ENCODE results near the gene SGK1. TPM values are rescaled to one million over a fixed set of nuclear protein-coding genes. Genes with fewer than 3 reads are reported as not detected.

Gene SGK1
- total and polyA plus RNA-seq, 10 donors: 12.3 to 80.1 (median 51.4) TPM

DNA sequence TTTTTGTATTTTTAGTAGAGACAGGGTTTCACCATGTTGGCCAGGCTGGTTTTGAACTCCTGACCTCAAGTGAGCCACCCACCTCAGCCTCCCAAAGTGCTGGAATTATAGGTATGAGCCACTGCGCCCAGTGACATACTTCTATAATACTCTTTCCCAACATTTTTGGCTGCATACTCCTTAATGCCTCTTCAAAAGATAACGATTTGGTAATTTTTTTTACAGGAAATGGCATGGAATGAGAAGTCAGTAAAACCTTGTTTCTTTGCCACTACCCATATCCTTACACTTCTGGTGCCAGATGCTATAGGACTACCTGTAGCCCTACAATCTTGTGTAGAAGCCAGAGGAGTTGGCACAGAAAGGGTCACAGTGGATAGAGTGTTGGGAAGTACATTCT is 41.4 kb upstream of the SGK1 start:
- DNase-seq: no peak
- Histone ChIP-seq H3K27ac (no peak overlapping the region), H3K4me1 (peaks cover 0 to 5% (median 0%) of the 10 kb centered on the region in 6 donors), H3K36me3 (no peaks in the 10 kb centered on the region), H3K9me3 (peaks cover 0 to 20% (median 16%) of the 10 kb centered on the region in 8 donors), H3K27me3 (replicated peaks in 1 of 7) (no peaks in the 10 kb centered on the region), H3K4me3 (no peak overlapping the region)
- TF ChIP-seq, protein P1, sequence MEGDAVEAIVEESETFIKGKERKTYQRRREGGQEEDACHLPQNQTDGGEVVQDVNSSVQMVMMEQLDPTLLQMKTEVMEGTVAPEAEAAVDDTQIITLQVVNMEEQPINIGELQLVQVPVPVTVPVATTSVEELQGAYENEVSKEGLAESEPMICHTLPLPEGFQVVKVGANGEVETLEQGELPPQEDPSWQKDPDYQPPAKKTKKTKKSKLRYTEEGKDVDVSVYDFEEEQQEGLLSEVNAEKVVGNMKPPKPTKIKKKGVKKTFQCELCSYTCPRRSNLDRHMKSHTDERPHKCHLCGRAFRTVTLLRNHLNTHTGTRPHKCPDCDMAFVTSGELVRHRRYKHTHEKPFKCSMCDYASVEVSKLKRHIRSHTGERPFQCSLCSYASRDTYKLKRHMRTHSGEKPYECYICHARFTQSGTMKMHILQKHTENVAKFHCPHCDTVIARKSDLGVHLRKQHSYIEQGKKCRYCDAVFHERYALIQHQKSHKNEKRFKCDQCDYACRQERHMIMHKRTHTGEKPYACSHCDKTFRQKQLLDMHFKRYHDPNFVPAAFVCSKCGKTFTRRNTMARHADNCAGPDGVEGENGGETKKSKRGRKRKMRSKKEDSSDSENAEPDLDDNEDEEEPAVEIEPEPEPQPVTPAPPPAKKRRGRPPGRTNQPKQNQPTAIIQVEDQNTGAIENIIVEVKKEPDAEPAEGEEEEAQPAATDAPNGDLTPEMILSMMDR (IDR thresholded peaks at IDR 0.05 in 8 of 11, conservative IDR thresholded peaks at IDR 0.05 in 3 of 11): no peak
- TF ChIP-seq POLR2A (IDR thresholded peaks at IDR 0.05) (no peak), POLR2AphosphoS5 (IDR thresholded peaks at IDR 0.05) (no peak)
- intact Hi-C loops (cut with DNase I; ENCODE audit: low total_unique reads): no loop called here
- 62 to 74% (median 63%) methylated on average over 2 of the region's 2 CpGs for WGBS, 5 donors

DNA sequence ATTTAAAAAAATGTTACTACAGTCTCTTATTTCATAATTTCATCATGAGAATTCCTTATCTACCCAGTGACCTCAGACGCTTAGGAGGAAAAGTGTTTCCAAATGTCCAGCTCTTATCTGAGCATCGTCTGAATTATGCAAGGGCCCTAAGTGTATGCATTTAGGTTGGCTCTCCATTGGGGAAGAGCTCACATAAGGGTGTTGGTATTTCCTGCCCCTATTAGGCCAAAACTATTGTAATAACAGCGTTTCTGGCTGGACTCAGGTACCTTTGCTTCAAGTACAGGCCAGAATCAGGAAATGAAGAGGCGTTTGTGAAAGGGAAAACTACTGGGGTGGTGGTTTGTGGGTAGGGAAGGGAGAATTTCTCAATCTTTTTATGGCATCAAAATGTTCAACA is 40.4 kb upstream of the SGK1 start:
- no peak overlapping the region for H3K4me3 ChIP-seq
- H3K27ac ChIP-seq: no peak overlapping the region
- no peaks in the 10 kb centered on the region for H3K27me3 ChIP-seq (replicated peaks in 1 of 7)
- no peak for TF ChIP-seq POLR2A (IDR thresholded peaks at IDR 0.05)
- TF ChIP-seq POLR2AphosphoS5 (IDR thresholded peaks at IDR 0.05): no peak
- TF ChIP-seq, protein P1 (IDR thresholded peaks at IDR 0.05 in 8 of 11, conservative IDR thresholded peaks at IDR 0.05 in 3 of 11): no peak
- H3K9me3 ChIP-seq: peaks cover 0 to 20% (median 16%) of the 10 kb centered on the region in 8 donors
- DNase-seq: no peak
- H3K4me1 ChIP-seq: peaks cover 0 to 5% (median 0%) of the 10 kb centered on the region in 6 donors
- WGBS, 5 donors: 26 to 60% (median 36%) methylated on average over 4 of the region's 4 CpGs
- no peaks in the 10 kb centered on the region for H3K36me3 ChIP-seq
- intact Hi-C loops (cut with DNase I; ENCODE audit: low total_unique reads): no loop called here

DNA sequence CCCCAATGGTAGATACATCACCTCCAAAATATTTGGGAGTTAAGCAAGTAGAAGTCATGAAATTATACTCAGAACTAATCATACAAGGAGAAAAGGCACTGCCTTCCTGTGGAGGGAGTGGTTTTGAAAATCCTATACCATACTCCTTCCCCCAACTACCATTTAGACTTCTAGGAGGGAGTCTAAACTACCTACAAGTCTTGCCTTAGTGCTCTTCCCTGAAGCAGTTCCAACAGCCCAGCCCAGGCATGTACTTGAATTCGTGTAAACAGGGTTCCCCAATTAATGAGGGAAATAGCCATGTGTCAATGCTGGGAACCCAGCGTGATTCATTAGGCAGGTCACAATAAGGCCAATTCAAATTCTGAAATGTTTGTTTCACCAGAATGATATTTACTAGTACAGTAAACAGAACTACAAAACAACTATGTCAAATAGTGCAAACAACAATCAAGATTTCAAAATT is 39.1 kb upstream of the SGK1 start:
- H3K27ac ChIP-seq: no peak overlapping the region
- H3K9me3 ChIP-seq: peaks cover 0 to 20% (median 16%) of the 10 kb centered on the region in 8 donors
- 79 to 100% (median 88%) methylated on average over 2 of the region's 2 CpGs for WGBS, 5 donors
- no peaks in the 10 kb centered on the region for H3K36me3 ChIP-seq
- intact Hi-C loops (cut with DNase I; ENCODE audit: low total_unique reads): no loop called here
- no peak overlapping the region for H3K4me3 ChIP-seq
- no peak for DNase-seq
- H3K27me3 ChIP-seq (replicated peaks in 1 of 7): no peaks in the 10 kb centered on the region
- TF ChIP-seq, protein P1 (IDR thresholded peaks at IDR 0.05 in 8 of 11, conservative IDR thresholded peaks at IDR 0.05 in 3 of 11): no peak
- no peak for TF ChIP-seq POLR2AphosphoS5 (IDR thresholded peaks at IDR 0.05)
- TF ChIP-seq POLR2A (IDR thresholded peaks at IDR 0.05): no peak
- H3K4me1 ChIP-seq: peaks cover 0 to 11% (median 2%) of the 10 kb centered on the region in 6 donors

DNA sequence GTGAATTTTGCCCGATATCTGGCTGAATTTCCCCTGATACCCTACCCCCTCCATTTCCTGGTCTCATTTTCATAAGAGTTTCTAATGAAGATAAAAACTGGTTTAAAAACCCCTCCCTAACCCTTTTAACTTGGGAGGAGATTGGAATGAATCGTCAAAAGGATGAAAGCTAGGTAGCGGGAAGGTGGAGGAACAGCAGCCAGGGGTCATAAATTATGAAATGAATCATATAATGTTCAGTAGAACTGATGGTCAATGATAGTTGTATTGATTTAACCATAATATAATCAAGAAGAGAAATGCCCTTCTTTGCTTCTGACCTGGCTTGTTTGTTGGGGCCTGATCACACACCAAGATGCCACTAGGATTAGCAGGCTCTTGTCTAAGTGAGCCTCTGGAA is 38.5 kb upstream of the SGK1 start:
- WGBS, 5 donors: 94 to 99% (median 97%) methylated on average over 3 of the region's 3 CpGs
- intact Hi-C loops (cut with DNase I; ENCODE audit: low total_unique reads): no loop called here

More for the DNA sequence above, 38.5 kb upstream of the SGK1 start:
- H3K4me1 ChIP-seq: peaks cover 0 to 18% (median 2%) of the 10 kb centered on the region in 6 donors
- no peak overlapping the region for H3K27ac ChIP-seq
- TF ChIP-seq, protein P1 (IDR thresholded peaks at IDR 0.05 in 8 of 11, conservative IDR thresholded peaks at IDR 0.05 in 3 of 11): no peak
- TF ChIP-seq POLR2A (IDR thresholded peaks at IDR 0.05) (no peak), POLR2AphosphoS5 (IDR thresholded peaks at IDR 0.05) (no peak)
- H3K4me3 ChIP-seq: no peak overlapping the region
- H3K9me3 ChIP-seq: peaks cover 0 to 20% (median 16%) of the 10 kb centered on the region in 8 donors
- no peak for DNase-seq
- H3K27me3 ChIP-seq (replicated peaks in 1 of 7): no peaks in the 10 kb centered on the region
- H3K36me3 ChIP-seq: no peaks in the 10 kb centered on the region
